Measurements from ENCODE around the gene GOLGA6L7. TPM values are rescaled to one million over a fixed set of nuclear protein-coding genes. Genes with fewer than 3 reads are reported as not detected.
"Not testable (repeated sequence)": the region's sequence is repeated elsewhere in the genome, so short reads cannot be mapped to it uniquely, and the experiment has no call there.

Gene GOLGA6L7
- total and polyA plus RNA-seq, 2 donors (not counting 3 experiments of a cell fraction or from before 2014, with no cell fraction given): not detected

GRCh38 chr15:28861031-28861534 is 12.6 kb upstream of the GOLGA6L7 start:
- Histone ChIP-seq H3K4me3 (replicated peaks in 1 of 3; ENCODE audit: insufficient read depth in 1 of 3, low read depth in 1 of 3, low read length in 3 of 3) (no peak overlapping the region), H3K27me3 (ENCODE audit: control insufficient read depth in 2 of 2, insufficient read depth in 2 of 2, low read length in 2 of 2) (no peaks in the 10 kb centered on the region), H3K4me1 (ENCODE audit: control insufficient read depth, extremely low read depth, insufficient read depth, low read length) (no peaks in the 10 kb centered on the region), H3K27ac (ENCODE audit: insufficient read depth, low read depth, low read length) (no peak overlapping the region), H3K4me2 (ENCODE audit: insufficient read depth, low read length) (no peak overlapping the region), H3K9ac (replicated peaks; ENCODE audit: extremely low read depth, insufficient read depth, low read length) (no peak overlapping the region), H2AFZ (ENCODE audit: low read depth, low read length) (no peak overlapping the region), H3K36me3 (ENCODE audit: control insufficient read depth in 2 of 2, extremely low read depth in 1 of 2, insufficient read depth in 2 of 2, low read length in 2 of 2) (no peaks in the 10 kb centered on the region), H4K20me1 (replicated peaks; ENCODE audit: control insufficient read depth, extremely low read depth, insufficient read depth, low read length) (no peaks in the 10 kb centered on the region), H3K9me1 (replicated peaks; ENCODE audit: control insufficient read depth, extremely low read depth, insufficient read depth, low read length) (no peaks in the 10 kb centered on the region), H3K9me3 (replicated peaks; ENCODE audit: control insufficient read depth, insufficient read depth, low read length) (no peaks in the 10 kb centered on the region), H3K79me2 (ENCODE audit: control insufficient read depth, insufficient read depth, low read length) (no peaks in the 10 kb centered on the region)
- DNase-seq (ENCODE audit: low read depth, low spot score) (no peak), FAIRE-seq (no peak)
- ChIA-PET POLR2A (no interaction called here), CTCF (no interaction called here)
- TF ChIP-seq GATA2 (IDR thresholded peaks at IDR 0.05; ENCODE audit: insufficient read depth, insufficient read length, low read depth, low read length) (no peak), CTCF (IDR thresholded peaks at IDR 0.05; ENCODE audit: extremely low read depth in 1 of 2, insufficient read depth in 1 of 2, low read depth in 1 of 2, low read length in 2 of 2) (no peak), MAX (IDR thresholded peaks at IDR 0.05; ENCODE audit: insufficient read depth, insufficient read length) (no peak), POLR2A (IDR thresholded peaks at IDR 0.05; ENCODE audit: low read depth, low read length) (no peak), JUN (IDR thresholded peaks at IDR 0.05; ENCODE audit: borderline replicate concordance, insufficient read depth, insufficient read length, low read depth) (no peak), FOS (IDR thresholded peaks at IDR 0.05; ENCODE audit: borderline replicate concordance, insufficient read depth, low read length) (no peak), EZH2 (IDR thresholded peaks at IDR 0.05; ENCODE audit: borderline replicate concordance, low read depth, low read length, severe bottlenecking) (no peak), MYC (IDR thresholded peaks at IDR 0.05; ENCODE audit: low read depth, low read length) (no peak), POLR2AphosphoS5 (IDR thresholded peaks at IDR 0.05; ENCODE audit: insufficient read depth, low read depth, low read length) (no peak)
- dilution Hi-C loops (cut with MboI; ENCODE audit: extremely low pct_ligation_motif_present, low sequenced_read_pairs): no loop called here
- intact Hi-C loops (cut with micrococcal nuclease): no loop called here
- no TSS peak for BruUV-seq (replicated peaks)

GRCh38 chr15:28854578-28854977 is 6.1 kb upstream of the GOLGA6L7 start:
- H3K9me1 ChIP-seq (replicated peaks; ENCODE audit: control insufficient read depth, extremely low read depth, insufficient read depth, low read length); H3K79me2 ChIP-seq (ENCODE audit: control insufficient read depth, insufficient read depth, low read length); POLR2A ChIA-PET; DNase-seq (ENCODE audit: low read depth, low spot score); H3K4me2 ChIP-seq (ENCODE audit: insufficient read depth, low read length); intact Hi-C loops (cut with micrococcal nuclease); BruUV-seq (replicated peaks); H3K9me3 ChIP-seq (replicated peaks; ENCODE audit: control insufficient read depth, insufficient read depth, low read length); H3K9ac ChIP-seq (replicated peaks; ENCODE audit: extremely low read depth, insufficient read depth, low read length); H3K4me3 ChIP-seq (replicated peaks in 1 of 3; ENCODE audit: insufficient read depth in 1 of 3, low read depth in 1 of 3, low read length in 3 of 3); H3K36me3 ChIP-seq (ENCODE audit: control insufficient read depth in 2 of 2, extremely low read depth in 1 of 2, insufficient read depth in 2 of 2, low read length in 2 of 2); H4K20me1 ChIP-seq (replicated peaks; ENCODE audit: control insufficient read depth, extremely low read depth, insufficient read depth, low read length); H3K4me1 ChIP-seq (ENCODE audit: control insufficient read depth, extremely low read depth, insufficient read depth, low read length); H3K27ac ChIP-seq (ENCODE audit: insufficient read depth, low read depth, low read length); dilution Hi-C loops (cut with MboI; ENCODE audit: extremely low pct_ligation_motif_present, low sequenced_read_pairs); CTCF ChIA-PET; H3K27me3 ChIP-seq (ENCODE audit: control insufficient read depth in 2 of 2, insufficient read depth in 2 of 2, low read length in 2 of 2); H2AFZ ChIP-seq (ENCODE audit: low read depth, low read length): not testable (repeated sequence)
- peak; percentile 21 for FAIRE-seq

- POLR2A ChIA-PET; FAIRE-seq; H2AFZ ChIP-seq (ENCODE audit: low read depth, low read length); dilution Hi-C loops (cut with MboI; ENCODE audit: extremely low pct_ligation_motif_present, low sequenced_read_pairs); H3K9me3 ChIP-seq (replicated peaks; ENCODE audit: control insufficient read depth, insufficient read depth, low read length); DNase-seq (ENCODE audit: low read depth, low spot score); H3K27me3 ChIP-seq (ENCODE audit: control insufficient read depth in 2 of 2, insufficient read depth in 2 of 2, low read length in 2 of 2); H3K4me2 ChIP-seq (ENCODE audit: insufficient read depth, low read length); H3K4me1 ChIP-seq (ENCODE audit: control insufficient read depth, extremely low read depth, insufficient read depth, low read length); H3K9me1 ChIP-seq (replicated peaks; ENCODE audit: control insufficient read depth, extremely low read depth, insufficient read depth, low read length); H3K36me3 ChIP-seq (ENCODE audit: control insufficient read depth in 2 of 2, extremely low read depth in 1 of 2, insufficient read depth in 2 of 2, low read length in 2 of 2); H3K9ac ChIP-seq (replicated peaks; ENCODE audit: extremely low read depth, insufficient read depth, low read length); H3K27ac ChIP-seq (ENCODE audit: insufficient read depth, low read depth, low read length); BruUV-seq (replicated peaks); CTCF ChIA-PET; H4K20me1 ChIP-seq (replicated peaks; ENCODE audit: control insufficient read depth, extremely low read depth, insufficient read depth, low read length); intact Hi-C loops (cut with micrococcal nuclease); H3K79me2 ChIP-seq (ENCODE audit: control insufficient read depth, insufficient read depth, low read length); H3K4me3 ChIP-seq (replicated peaks in 1 of 3; ENCODE audit: insufficient read depth in 1 of 3, low read depth in 1 of 3, low read length in 3 of 3): not testable (repeated sequence)
These were observed 5.2 kb upstream of the GOLGA6L7 start for GRCh38 chr15:28853654-28854053.
